ENCODE measurements around the gene PCNX3.

DNA sequence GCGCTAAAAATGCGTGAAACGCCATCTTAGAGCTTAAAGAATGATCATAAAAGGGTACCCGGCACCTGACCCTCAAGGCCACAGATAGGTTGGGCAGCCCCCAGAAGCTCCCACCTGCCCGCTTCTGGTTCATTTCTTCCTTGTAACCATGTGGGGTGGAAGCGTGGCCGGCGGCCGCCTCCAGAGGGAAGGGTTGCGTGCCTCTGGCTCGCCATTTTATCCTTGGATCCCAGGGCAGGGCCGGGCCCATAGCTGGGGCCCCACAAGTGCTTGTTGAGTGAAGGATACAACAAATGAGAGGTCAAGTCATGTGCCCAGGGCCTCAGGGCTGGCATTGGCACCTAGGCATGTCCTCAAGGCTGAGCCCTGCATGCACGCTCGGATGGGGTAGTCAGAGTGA is 5.9 kb downstream of the PCNX3 start:
- TF ChIP-seq, protein P1, sequence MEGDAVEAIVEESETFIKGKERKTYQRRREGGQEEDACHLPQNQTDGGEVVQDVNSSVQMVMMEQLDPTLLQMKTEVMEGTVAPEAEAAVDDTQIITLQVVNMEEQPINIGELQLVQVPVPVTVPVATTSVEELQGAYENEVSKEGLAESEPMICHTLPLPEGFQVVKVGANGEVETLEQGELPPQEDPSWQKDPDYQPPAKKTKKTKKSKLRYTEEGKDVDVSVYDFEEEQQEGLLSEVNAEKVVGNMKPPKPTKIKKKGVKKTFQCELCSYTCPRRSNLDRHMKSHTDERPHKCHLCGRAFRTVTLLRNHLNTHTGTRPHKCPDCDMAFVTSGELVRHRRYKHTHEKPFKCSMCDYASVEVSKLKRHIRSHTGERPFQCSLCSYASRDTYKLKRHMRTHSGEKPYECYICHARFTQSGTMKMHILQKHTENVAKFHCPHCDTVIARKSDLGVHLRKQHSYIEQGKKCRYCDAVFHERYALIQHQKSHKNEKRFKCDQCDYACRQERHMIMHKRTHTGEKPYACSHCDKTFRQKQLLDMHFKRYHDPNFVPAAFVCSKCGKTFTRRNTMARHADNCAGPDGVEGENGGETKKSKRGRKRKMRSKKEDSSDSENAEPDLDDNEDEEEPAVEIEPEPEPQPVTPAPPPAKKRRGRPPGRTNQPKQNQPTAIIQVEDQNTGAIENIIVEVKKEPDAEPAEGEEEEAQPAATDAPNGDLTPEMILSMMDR (IDR thresholded peaks at IDR 0.05; ENCODE audit: borderline replicate concordance, extremely low read depth, low read length, poor library complexity, severe bottlenecking) = no peak
- no peak for TF ChIP-seq EZH2 (IDR thresholded peaks at IDR 0.05; ENCODE audit: borderline replicate concordance, low read depth, low read length, severe bottlenecking)
